OCI-LY3 (cell line): Measurements from ENCODE around the gene KAT6B.

Experiments used
- CTCF ChIP-seq: fragments of 200-600, 300-600 bp; sonication (generic); IDR thresholded peaks from 2 replicates; pipeline ENCODE4 v1.5.1; 2014; ENCODE audit warnings: antibody characterized with exemption, low read length, low read depth
- EZH2phosphoT487 ChIP-seq: fragments of 200-600 bp; shearing (Covaris generic); IDR thresholded peaks from 2 replicates; pipeline ENCODE4 v1.6.1; 2018; ENCODE audit warnings: antibody characterized with exemption, mixed run types, low read depth

GRCh38 chr10:74891053-74891452, 64.7 kb downstream of the KAT6B start:
- TF ChIP-seq EZH2phosphoT487 (no peak), CTCF (no peak)
